Esophagus squamous epithelium (tissue), 4 donors: ENCODE data around the gene PIGT.

Source experiments
- CTCF ChIP-seq, 6 experiments: fragments of 450-650 bp in 4 of 6; fragments of 200-600 bp in 2 of 6; sonication (generic) in 2 of 6; IDR thresholded peaks; one replicate each; pipeline ENCODE4 v1.5.1; 2016 to 2019; ENCODE audit warnings: antibody characterized with exemption in 6 of 6, mild to moderate bottlenecking in 4 of 6, moderate library complexity in 4 of 6
- POLR2A ChIP-seq, 4 donors: fragments of 450-650 bp; IDR thresholded peaks; one replicate each; pipeline ENCODE4 v1.6.1; 2017; ENCODE audit warnings: antibody characterized with exemption in 4 of 4, mild to moderate bottlenecking in 4 of 4, moderate library complexity in 3 of 4

GRCh38 chr20:45405571-45406259, 10.2 kb upstream of the PIGT start:
- no peak for TF ChIP-seq CTCF (IDR thresholded peaks at IDR 0.05)
- no peak for TF ChIP-seq POLR2A (IDR thresholded peaks at IDR 0.05)
